SU-DHL-6 (cell line): ENCODE results near the gene HHIPL2.

Source experiments
- H2AFZ ChIP-seq: fragments of 200-600 bp; sonication (generic); 2 replicates; pipeline ENCODE4 v1.6.1; 2014; ENCODE audit warnings: low read depth, mild to moderate bottlenecking, moderate library complexity, mixed read lengths, antibody characterized with exemption, low read length; ENCODE audit not compliant: severe bottlenecking
- H3F3A ChIP-seq: fragments of 200-600 bp; shearing (Covaris generic); 2 replicates; pipeline ENCODE4 v1.6.0; 2016; ENCODE audit warnings: antibody characterized with exemption, mild to moderate bottlenecking; ENCODE audit not compliant: insufficient read depth
- H3K27ac ChIP-seq: fragments of 200-600 bp; sonication (generic); 2 replicates; pipeline ENCODE4 v1.5.1; 2016; ENCODE audit warnings: low read depth, mild to moderate bottlenecking, low read length, moderate library complexity, mixed read lengths
- H3K27me3 ChIP-seq: fragments of 200-600 bp; sonication (generic), shearing (Covaris generic); 2 replicates; pipeline ENCODE4 v1.6.0; 2014; ENCODE audit warnings: mild to moderate bottlenecking, low read length
- H3K36me3 ChIP-seq: fragments of 200-600 bp; sonication (generic); 2 replicates; pipeline ENCODE4 v1.6.1; 2014; ENCODE audit warnings: mild to moderate bottlenecking, low read length, mixed read lengths
- H3K4me2 ChIP-seq: fragments of 300-600, 200-600 bp; shearing (Covaris generic), sonication (generic); 2 replicates; pipeline ENCODE4 v1.6.0; 2014; ENCODE audit warnings: low read length, low read depth, mild to moderate bottlenecking; ENCODE audit not compliant: poor library complexity, severe bottlenecking
- H3K4me3 ChIP-seq: fragments of 200-600 bp; sonication (generic); 2 replicates; pipeline ENCODE4 v1.5.1; 2014; ENCODE audit warnings: antibody characterized with exemption, low read length, mild to moderate bottlenecking, mixed read lengths; ENCODE audit not compliant: insufficient read depth, poor library complexity, severe bottlenecking
- H3K79me2 ChIP-seq: fragments of 200-600 bp; sonication (generic); 2 replicates; pipeline ENCODE4 v1.6.1; 2014; ENCODE audit warnings: mild to moderate bottlenecking, low read length, moderate library complexity; ENCODE audit not compliant: insufficient read depth
- H3K9ac ChIP-seq: fragments of 200-600 bp; sonication (generic); 2 replicates; pipeline ENCODE4 v1.7.0; 2014; ENCODE audit warnings: mild to moderate bottlenecking, low read length
- H3K9me2 ChIP-seq: fragments of 200-600 bp; sonication (generic); replicated peaks from 2 replicates; pipeline ENCODE4 v1.6.1; 2014; ENCODE audit warnings: low read length; ENCODE audit not compliant: insufficient read depth
- H3K9me3 ChIP-seq: fragments of 200-600 bp; sonication (generic); 2 replicates; pipeline ENCODE4 v1.6.1; 2014; ENCODE audit warnings: low read length, mixed read lengths; ENCODE audit not compliant: insufficient read depth
- H4K20me1 ChIP-seq: fragments of 200-600 bp; sonication (generic); 2 replicates; pipeline ENCODE4 v1.6.1; 2014; ENCODE audit warnings: low read depth, mild to moderate bottlenecking, antibody characterized with exemption, low read length, moderate library complexity, mixed read lengths
- CTCF ChIP-seq: fragments of 200-600 bp; sonication (generic); IDR thresholded peaks from one replicate; pipeline ENCODE4 v1.5.1; 2017; ENCODE audit warnings: antibody characterized with exemption, mild to moderate bottlenecking, low read length, moderate library complexity; ENCODE audit not compliant: insufficient read depth, poor library complexity, severe bottlenecking
- EZH2phosphoT487 ChIP-seq: fragments of 200-600 bp; sonication (generic), shearing (Covaris generic); conservative IDR thresholded peaks from 2 replicates; pipeline ENCODE4 v1.6.1; 2018; ENCODE audit warnings: mild to moderate bottlenecking, antibody characterized with exemption, low read length, moderate library complexity, mixed read lengths

Gene HHIPL2

DNA sequence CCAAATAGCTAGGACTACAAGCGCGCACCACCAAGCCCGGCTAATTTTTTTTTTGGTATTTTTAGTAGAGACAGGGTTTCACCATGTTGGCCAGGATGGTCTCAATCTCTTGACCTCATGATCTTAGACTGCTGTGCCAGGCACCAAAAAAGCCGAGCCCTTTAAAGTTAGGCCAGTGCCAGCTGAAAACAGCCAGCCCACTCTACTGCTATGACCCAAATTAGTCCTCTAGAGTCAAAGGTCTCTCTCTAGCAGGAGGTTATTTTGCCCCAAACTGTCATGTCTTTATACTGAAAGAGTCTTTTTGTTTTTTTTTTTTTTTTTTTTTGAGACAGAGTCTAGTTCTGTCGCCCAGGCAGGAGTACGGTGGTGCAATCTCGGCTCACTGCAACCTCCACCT lies 9.7 kb upstream of the HHIPL2 start:
- H3K36me3 ChIP-seq: peaks cover 15% of the 10 kb centered on the region; the same call in 1 of the 2 replicates

GRCh38 chr1:222557148-222557547 lies 9.2 kb upstream of the HHIPL2 start:
- no peaks in the 10 kb centered on the region for H3K9me2 ChIP-seq
- no peaks in the 10 kb centered on the region for H3K79me2 ChIP-seq
- no peaks in the 10 kb centered on the region for H3K9me3 ChIP-seq
- no peaks in the 10 kb centered on the region for H4K20me1 ChIP-seq
- no peaks in the 10 kb centered on the region for H3F3A ChIP-seq
- no peak overlapping the region for H3K9ac ChIP-seq
- no peak overlapping the region for H3K4me2 ChIP-seq
- no peak overlapping the region for H2AFZ ChIP-seq
- no peaks in the 10 kb centered on the region for H3K27me3 ChIP-seq
- no peak overlapping the region for H3K27ac ChIP-seq
- TF ChIP-seq CTCF (no peak), EZH2phosphoT487 (no peak)
- H3K4me3 ChIP-seq: no peak overlapping the region
- peaks cover 14% of the 10 kb centered on the region; the same call in 1 of the 2 replicates for H3K36me3 ChIP-seq

More for the DNA sequence above, 9.7 kb upstream of the HHIPL2 start:
- Histone ChIP-seq H3K9me3 (no peaks in the 10 kb centered on the region), H3F3A (no peaks in the 10 kb centered on the region), H3K9ac (no peak overlapping the region), H3K27ac (no peak overlapping the region), H4K20me1 (no peaks in the 10 kb centered on the region), H3K79me2 (no peaks in the 10 kb centered on the region), H2AFZ (no peak overlapping the region), H3K4me2 (no peak overlapping the region), H3K27me3 (no peaks in the 10 kb centered on the region), H3K4me3 (no peak overlapping the region), H3K9me2 (no peaks in the 10 kb centered on the region)
- TF ChIP-seq CTCF (no peak), EZH2phosphoT487 (no peak)

DNA sequence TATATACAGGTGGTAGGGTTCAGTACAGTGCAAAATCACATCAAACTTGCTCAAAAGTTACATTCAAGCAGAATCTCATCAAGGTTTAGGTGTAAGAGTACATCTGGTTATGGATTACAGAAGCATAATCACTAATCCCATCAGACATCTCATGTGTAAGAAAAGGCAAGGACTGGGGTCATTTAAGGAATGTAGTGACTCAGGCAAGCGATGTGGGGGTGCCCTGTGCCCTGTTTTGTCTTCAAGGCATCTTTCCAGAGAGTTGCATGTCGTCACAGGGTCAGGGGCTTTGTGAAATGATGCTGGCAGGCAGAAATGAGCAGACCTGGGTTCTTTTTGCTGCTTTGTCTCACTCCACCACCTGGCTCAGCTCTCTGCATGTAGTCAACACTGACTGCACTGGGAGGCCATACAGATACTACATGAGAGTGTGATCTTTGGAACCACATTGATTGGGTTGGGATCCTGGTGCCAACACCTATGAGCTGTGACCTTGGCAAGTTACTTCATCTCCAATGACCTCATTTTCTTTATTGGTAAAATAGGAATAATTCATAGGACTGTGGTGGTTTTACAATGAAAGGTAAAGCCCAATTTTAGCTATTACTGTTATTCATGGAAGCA lies 8.2 kb upstream of the HHIPL2 start:
- Histone ChIP-seq H3K4me2 (no peak overlapping the region), H3F3A (no peaks in the 10 kb centered on the region), H3K9ac (no peak overlapping the region), H3K27me3 (no peaks in the 10 kb centered on the region), H3K9me3 (no peaks in the 10 kb centered on the region), H3K4me3 (no peak overlapping the region), H3K27ac (no peak overlapping the region), H3K9me2 (no peaks in the 10 kb centered on the region), H3K79me2 (no peaks in the 10 kb centered on the region), H2AFZ (no peak overlapping the region), H4K20me1 (no peaks in the 10 kb centered on the region), H3K36me3 (peaks cover 6% of the 10 kb centered on the region; the same call in 1 of the 2 replicates)
- TF ChIP-seq CTCF: no peak
